Measurements from ENCODE around the gene ST7L.

- no peak for TF ChIP-seq CTCF (IDR thresholded peaks at IDR 0.05; ENCODE audit: insufficient read depth, low read depth, low read length)
- no peak for TF ChIP-seq EZH2 (IDR thresholded peaks at IDR 0.05; ENCODE audit: insufficient read depth, low read length)
Observed at GRCh38 chr1:112537456-112537855, 81.5 kb downstream of the ST7L start.

Measured in astrocyte (in vitro differentiated cells and primary cell).